Measurements from ENCODE around the gene MDP1. TPM values are rescaled to one million over a fixed set of nuclear protein-coding genes. Genes with fewer than 3 reads are reported as not detected.

The MDP1 gene
- total RNA-seq, 1 experiment from 2014 or later: 18.8 TPM

DNA sequence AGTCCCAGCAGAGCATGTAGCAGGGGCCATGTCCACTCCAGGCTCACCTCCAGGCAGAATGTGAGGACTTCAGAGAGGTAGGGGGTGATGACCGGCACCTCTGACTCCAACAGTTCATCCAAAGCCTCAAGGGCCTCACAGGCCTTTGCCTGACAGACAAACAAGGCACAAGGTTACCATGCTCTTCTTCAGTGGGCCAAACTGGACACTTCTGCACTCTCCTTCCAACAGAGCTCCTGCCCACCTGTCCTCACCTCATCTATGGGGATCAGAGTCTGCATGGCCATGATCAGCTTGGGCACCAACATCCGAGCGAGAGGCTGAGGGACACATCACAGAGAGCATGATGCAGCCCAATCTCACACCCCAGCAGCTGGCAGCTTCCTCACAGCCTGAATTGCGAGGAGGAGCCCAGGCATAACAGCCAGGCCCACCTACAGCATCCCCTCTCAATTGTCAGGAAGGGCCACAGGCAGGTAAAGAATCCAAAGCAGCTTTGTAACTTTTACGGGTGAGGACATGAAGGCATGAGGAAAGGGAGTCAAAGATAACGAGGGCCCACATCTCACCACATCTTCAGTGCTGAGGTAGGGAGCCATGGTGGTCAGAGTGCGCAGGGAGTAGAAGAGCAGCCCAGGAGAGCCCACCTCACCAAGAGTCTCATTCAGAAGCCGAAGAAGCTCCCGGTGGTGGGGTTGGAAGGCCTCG is 28.9 kb downstream of the MDP1 start:
- H3K36me3 Mint-ChIP-seq (ENCODE audit: insufficient read depth in 1 of 3, low read depth in 3 of 3): peaks cover 25 to 79% (median 64%) of the 10 kb centered on the region in 3 experiments

More for the DNA sequence above, 28.9 kb downstream of the MDP1 start:
- Histone ChIP-seq H3K9ac (ENCODE audit: extremely low read depth, insufficient read length, low read length) (no peak overlapping the region), H2AFZ (ENCODE audit: low read length) (no peak overlapping the region), H2AK5ac (ENCODE audit: insufficient read length, low read length) (no peak overlapping the region), H4K5ac (ENCODE audit: insufficient read length, low read depth, low read length) (no peak overlapping the region), H2BK120ac (ENCODE audit: low read depth, low read length, poor library complexity, severe bottlenecking) (no peak overlapping the region), H3K4ac (ENCODE audit: low read depth, low read length) (no peak overlapping the region), H3K27me3 (ENCODE audit: insufficient read depth, low read length) (no peaks in the 10 kb centered on the region), H3K79me1 (ENCODE audit: insufficient read depth, low read depth, low read length, poor library complexity, severe bottlenecking) (peaks cover 4% of the 10 kb centered on the region), H4K91ac (ENCODE audit: insufficient read length, low read depth, low read length) (no peak overlapping the region), H3K23ac (ENCODE audit: insufficient read length, low read depth, low read length) (no peak overlapping the region), H3K23me2 (ENCODE audit: insufficient read length, low read depth, low read length, poor library complexity, severe bottlenecking) (no peaks in the 10 kb centered on the region), H3K18ac (ENCODE audit: insufficient read length, low read depth, low read length) (no peak overlapping the region), H4K20me1 (ENCODE audit: control insufficient read depth, insufficient read depth, insufficient read length) (no peaks in the 10 kb centered on the region), H2BK20ac (ENCODE audit: low read depth, low read length, poor library complexity, severe bottlenecking) (no peak overlapping the region), H4K8ac (replicated peaks; ENCODE audit: insufficient read length, low read depth, low read length) (no peak overlapping the region), H3K27ac (ENCODE audit: insufficient read length, low read depth, low read length) (no peak overlapping the region), H2BK5ac (ENCODE audit: insufficient read length, low read length) (no peak overlapping the region), H3K4me1 (ENCODE audit: insufficient read depth, low read length) (no peaks in the 10 kb centered on the region; the same call in 1 of the 2 replicates), H3K79me2 (ENCODE audit: insufficient read depth, low read length) (no peaks in the 10 kb centered on the region), H3K9me3 (ENCODE audit: control insufficient read depth, low read depth, low read length) (no peaks in the 10 kb centered on the region), H3T11ph (ENCODE audit: low read length) (no peak overlapping the region), H2BK12ac (ENCODE audit: insufficient read length, low read depth, low read length) (no peak overlapping the region), H3K4me2 (ENCODE audit: insufficient read depth, insufficient read length, low read length) (peak overlapping the region; percentile 38), H3K56ac (ENCODE audit: insufficient read length, low read depth, low read length) (no peak overlapping the region), H2BK15ac (ENCODE audit: low read depth, low read length) (no peak overlapping the region), H3K14ac (ENCODE audit: insufficient read depth, low read length) (no peak overlapping the region; the same call in 1 of the 2 replicates)
- TF ChIP-seq CTCF (conservative IDR thresholded peaks at IDR 0.05): no peak
- Mint-ChIP-seq H3K4me1 (peaks cover 15% of the 10 kb centered on the region in 2 experiments), H3K4me3 (peak overlapping the region; percentile 54 to 63), H3K27ac (no peak overlapping the region), H3K27me3 (ENCODE audit: low read depth) (no peaks in the 10 kb centered on the region; the same call in 1 of the 2 replicates), H3K9me3 (no peaks in the 10 kb centered on the region)
- WGBS (ENCODE audit: extremely low coverage, insufficient read length, low lambda C conversion rate): no CpG with 5 or more reads among the region's 10 CpGs
- no peak for DNase-seq
